ENCODE measurements around the gene CNIH3. TPM values are rescaled to one million over a fixed set of nuclear protein-coding genes. Genes with fewer than 3 reads are reported as not detected.

Gene CNIH3
- total and polyA plus RNA-seq, 2 donors (not counting 1 experiment from before 2014, with no cell fraction given) = 3.7 to 28.1 TPM

- TF ChIP-seq EZH2 (IDR thresholded peaks at IDR 0.05; ENCODE audit: low read length, missing control alignments) (no peak), CTCF (conservative IDR thresholded peaks at IDR 0.05 in 1 of 2, IDR thresholded peaks at IDR 0.05 in 1 of 2; ENCODE audit: low read depth in 1 of 2, low read length in 2 of 2) (no peak)
- Histone ChIP-seq H3K4me3 (replicated peaks in 1 of 4; ENCODE audit: control extremely low read depth in 1 of 4, insufficient read depth in 1 of 4, low read depth in 3 of 4, low read length in 4 of 4) (no peak overlapping the region), H3K4me2 (ENCODE audit: extremely low read depth, insufficient read depth, low read length) (no peak overlapping the region), H3K79me2 (ENCODE audit: control insufficient read depth, insufficient read depth, low read length) (no peaks in the 10 kb centered on the region), H2AFZ (ENCODE audit: low read length) (no peak overlapping the region), H3K27ac (ENCODE audit: insufficient read depth, low read length) (no peak overlapping the region), H3K9me3 (ENCODE audit: control insufficient read depth, insufficient read depth, low read depth, low read length) (no peaks in the 10 kb centered on the region), H3K27me3 (ENCODE audit: control insufficient read depth, insufficient read depth, low read length) (no peaks in the 10 kb centered on the region), H4K20me1 (ENCODE audit: control insufficient read depth, extremely low read depth, insufficient read depth, low read length) (no peaks in the 10 kb centered on the region), H3K36me3 (ENCODE audit: control insufficient read depth, insufficient read depth, low read length) (peaks cover 2% of the 10 kb centered on the region), H3K9ac (ENCODE audit: insufficient read depth, low read length) (no peak overlapping the region), H3K4me1 (ENCODE audit: control insufficient read depth, extremely low read depth, insufficient read depth, low read length) (peaks cover 7% of the 10 kb centered on the region)
- DNase-seq (ENCODE audit: low read depth in 2 of 2) = no peak
Observed at GRCh38 chr1:224740685-224741052, 124.6 kb downstream of the CNIH3 start.

- Histone ChIP-seq H3K4me2 (ENCODE audit: extremely low read depth, insufficient read depth, low read length) (no peak overlapping the region), H3K36me3 (ENCODE audit: control insufficient read depth, insufficient read depth, low read length) (peaks cover 2% of the 10 kb centered on the region), H3K4me3 (replicated peaks in 1 of 4; ENCODE audit: control extremely low read depth in 1 of 4, insufficient read depth in 1 of 4, low read depth in 3 of 4, low read length in 4 of 4) (no peak overlapping the region), H3K4me1 (ENCODE audit: control insufficient read depth, extremely low read depth, insufficient read depth, low read length) (peaks cover 5% of the 10 kb centered on the region), H4K20me1 (ENCODE audit: control insufficient read depth, extremely low read depth, insufficient read depth, low read length) (no peaks in the 10 kb centered on the region), H3K79me2 (ENCODE audit: control insufficient read depth, insufficient read depth, low read length) (no peaks in the 10 kb centered on the region), H3K27me3 (ENCODE audit: control insufficient read depth, insufficient read depth, low read length) (no peaks in the 10 kb centered on the region), H3K9ac (ENCODE audit: insufficient read depth, low read length) (no peak overlapping the region), H2AFZ (ENCODE audit: low read length) (no peak overlapping the region), H3K9me3 (ENCODE audit: control insufficient read depth, insufficient read depth, low read depth, low read length) (no peaks in the 10 kb centered on the region), H3K27ac (ENCODE audit: insufficient read depth, low read length) (no peak overlapping the region)
- no peak for DNase-seq (ENCODE audit: low read depth in 2 of 2)
- TF ChIP-seq EZH2 (IDR thresholded peaks at IDR 0.05; ENCODE audit: low read length, missing control alignments) = no peak
- no peak for TF ChIP-seq CTCF (conservative IDR thresholded peaks at IDR 0.05 in 1 of 2, IDR thresholded peaks at IDR 0.05 in 1 of 2; ENCODE audit: low read depth in 1 of 2, low read length in 2 of 2)
Observed at GRCh38 chr1:224742349-224742748, 126.2 kb downstream of the CNIH3 start.

- no peaks in the 10 kb centered on the region for H4K20me1 ChIP-seq (ENCODE audit: control insufficient read depth, extremely low read depth, insufficient read depth, low read length)
- H3K9ac ChIP-seq (ENCODE audit: insufficient read depth, low read length) = no peak overlapping the region
- H3K4me1 ChIP-seq (ENCODE audit: control insufficient read depth, extremely low read depth, insufficient read depth, low read length) = no peaks in the 10 kb centered on the region
- no peak overlapping the region for H2AFZ ChIP-seq (ENCODE audit: low read length)
- no peaks in the 10 kb centered on the region for H3K27me3 ChIP-seq (ENCODE audit: control insufficient read depth, insufficient read depth, low read length)
- no peaks in the 10 kb centered on the region for H3K79me2 ChIP-seq (ENCODE audit: control insufficient read depth, insufficient read depth, low read length)
- H3K4me3 ChIP-seq (replicated peaks in 1 of 4; ENCODE audit: control extremely low read depth in 1 of 4, insufficient read depth in 1 of 4, low read depth in 3 of 4, low read length in 4 of 4) = no peak overlapping the region
- no peak overlapping the region for H3K4me2 ChIP-seq (ENCODE audit: extremely low read depth, insufficient read depth, low read length)
- no peaks in the 10 kb centered on the region for H3K9me3 ChIP-seq (ENCODE audit: control insufficient read depth, insufficient read depth, low read depth, low read length)
- H3K27ac ChIP-seq (ENCODE audit: insufficient read depth, low read length) = no peak overlapping the region
- no peak for DNase-seq (ENCODE audit: low read depth in 2 of 2)
- peaks cover 2% of the 10 kb centered on the region for H3K36me3 ChIP-seq (ENCODE audit: control insufficient read depth, insufficient read depth, low read length)
- TF ChIP-seq CTCF (conservative IDR thresholded peaks at IDR 0.05 in 1 of 2, IDR thresholded peaks at IDR 0.05 in 1 of 2; ENCODE audit: low read depth in 1 of 2, low read length in 2 of 2) (no peak), EZH2 (IDR thresholded peaks at IDR 0.05; ENCODE audit: low read length, missing control alignments) (no peak)
Observed at GRCh38 chr1:224743608-224744164, 127.6 kb downstream of the CNIH3 start.

Data from fibroblast of lung (primary cell).